HTERT RPE-1 (cell line): ENCODE results near the gene NRXN2.

Experiments
- in situ Hi-C: fragments of 300-500 bp; cut with MboI; formaldehyde crosslinking; loops from 4 replicates; pipeline ENCODE4 v1.14.3; 2020; ENCODE audit warnings: low sequenced_read_pairs

Gene NRXN2

DNA sequence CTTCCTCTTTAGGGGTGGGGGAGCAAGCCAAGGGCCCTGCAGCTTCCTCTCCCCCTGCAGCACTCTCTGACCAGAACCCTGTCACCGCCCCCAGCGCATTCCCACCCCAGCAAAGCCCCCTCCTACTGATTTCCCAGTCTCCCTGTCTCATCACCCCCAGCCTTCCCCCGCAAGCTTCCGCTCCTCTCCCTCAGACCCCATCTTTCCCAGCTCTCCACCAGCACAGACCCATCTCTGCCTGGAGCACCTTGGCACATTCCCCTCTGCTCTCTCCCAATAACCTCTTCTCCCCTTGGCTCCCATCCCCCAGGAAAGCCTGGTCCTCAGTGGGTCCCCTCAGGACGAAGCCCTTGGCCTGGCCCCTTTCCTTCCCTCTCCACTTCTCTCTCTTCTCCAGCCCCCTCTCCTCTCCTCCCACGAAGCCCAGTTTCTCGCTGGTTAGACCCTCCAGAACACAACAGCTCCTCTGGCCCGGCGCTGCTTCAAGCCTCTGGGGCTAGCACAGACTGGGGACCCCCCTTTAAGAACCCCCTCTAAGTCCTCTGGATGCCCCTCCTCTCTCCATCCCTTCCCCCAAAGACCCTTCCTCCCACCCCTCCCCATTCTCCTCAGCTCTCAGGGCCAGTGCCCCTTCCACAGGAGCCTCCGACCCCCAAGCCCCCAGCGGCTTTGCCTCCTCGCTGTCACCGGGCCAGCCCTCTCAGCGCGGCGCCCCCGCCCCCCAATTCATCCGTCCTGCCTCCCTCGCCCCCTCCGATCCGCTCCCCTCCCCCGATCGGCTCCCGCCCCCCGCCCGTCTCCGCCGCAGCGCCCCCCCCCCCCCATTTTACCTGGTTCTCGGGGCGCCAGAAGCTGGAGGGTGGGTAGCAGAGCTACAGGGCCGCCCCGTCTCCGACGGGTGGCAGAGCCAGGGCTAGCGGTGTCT is 594 bp downstream of the NRXN2 start:
- in situ Hi-C loops = no loop called here

GRCh38 chr11:64721359-64721699 is 1.7 kb downstream of the NRXN2 start:
- in situ Hi-C loops = no loop called here

- in situ Hi-C loops = no loop called here
Observed at GRCh38 chr11:64720640-64721358, 2.2 kb downstream of the NRXN2 start.

- in situ Hi-C loops = no loop called here
Observed at GRCh38 chr11:64720167-64720566, 2.8 kb downstream of the NRXN2 start.

- in situ Hi-C loops = no loop called here
Observed at GRCh38 chr11:64719406-64719805, 3.6 kb downstream of the NRXN2 start.

DNA sequence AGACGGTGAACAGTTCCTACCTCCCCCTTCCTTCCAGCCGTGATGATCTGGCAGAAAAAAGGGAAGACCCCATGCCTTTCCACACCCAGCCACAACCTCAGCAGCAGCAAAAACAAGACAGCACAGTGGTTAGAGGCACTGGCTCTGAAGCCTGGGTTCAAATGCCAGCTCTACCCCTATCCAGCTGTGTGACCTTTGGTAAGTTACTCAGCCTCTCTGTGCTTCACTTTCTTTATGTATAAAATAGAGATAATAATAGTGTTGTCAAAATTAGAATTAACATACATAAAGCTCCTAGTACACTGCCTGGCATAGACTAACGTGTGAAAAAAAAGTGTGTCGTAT is 4.2 kb downstream of the NRXN2 start:
- in situ Hi-C loops = no loop called here

DNA sequence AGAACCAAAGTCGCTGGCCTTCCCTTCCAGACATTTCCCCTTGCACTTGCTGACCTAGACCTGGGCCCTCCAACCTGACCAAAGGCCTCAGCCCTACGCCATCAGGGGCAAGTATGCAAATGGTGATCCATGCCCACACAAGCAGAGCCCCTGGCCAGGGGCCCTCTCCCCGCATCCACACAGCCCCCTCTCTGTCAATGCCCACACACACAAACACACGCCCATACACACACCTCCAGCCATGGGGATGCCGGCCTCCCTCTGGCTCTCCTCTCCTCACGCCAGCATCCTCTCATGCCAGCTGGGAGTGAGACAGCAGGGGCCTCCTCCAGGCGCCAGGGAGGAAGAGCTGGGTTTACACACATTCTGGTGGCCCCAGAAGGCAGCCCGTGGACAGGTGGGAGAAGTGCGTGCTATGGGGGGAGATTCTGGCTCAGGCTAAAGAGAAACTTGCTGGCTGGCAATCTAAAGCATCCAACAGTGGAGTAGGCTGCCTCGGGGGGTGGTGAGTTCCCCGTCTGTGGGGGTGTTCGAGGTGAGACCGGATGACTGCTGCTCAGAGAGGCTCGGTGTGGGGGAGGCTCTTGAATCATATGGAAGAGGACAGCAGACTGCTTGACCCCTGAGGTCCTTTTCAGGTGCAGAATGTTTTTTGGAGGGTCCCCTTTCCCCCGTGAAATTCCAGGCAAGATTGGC is 4.8 kb downstream of the NRXN2 start:
- in situ Hi-C loops = no loop called here

DNA sequence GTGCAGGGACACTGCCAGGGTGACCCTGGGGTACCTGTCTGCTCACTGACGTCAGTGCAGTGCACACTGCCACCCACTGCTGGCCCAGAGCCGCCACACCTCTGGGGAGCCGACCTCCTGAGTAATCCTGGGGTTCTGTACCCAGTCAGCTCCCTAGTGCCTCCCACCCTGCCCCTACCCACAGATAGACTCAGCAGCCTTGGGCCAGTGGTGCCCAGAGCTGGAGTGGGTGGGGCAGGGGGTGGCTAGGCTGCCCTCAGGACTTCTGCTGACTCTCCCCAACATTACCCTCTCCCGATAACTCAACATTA is 5.8 kb downstream of the NRXN2 start:
- in situ Hi-C loops = no loop called here

GRCh38 chr11:64716473-64717267 is 6.3 kb downstream of the NRXN2 start:
- in situ Hi-C loops = no loop called here

DNA sequence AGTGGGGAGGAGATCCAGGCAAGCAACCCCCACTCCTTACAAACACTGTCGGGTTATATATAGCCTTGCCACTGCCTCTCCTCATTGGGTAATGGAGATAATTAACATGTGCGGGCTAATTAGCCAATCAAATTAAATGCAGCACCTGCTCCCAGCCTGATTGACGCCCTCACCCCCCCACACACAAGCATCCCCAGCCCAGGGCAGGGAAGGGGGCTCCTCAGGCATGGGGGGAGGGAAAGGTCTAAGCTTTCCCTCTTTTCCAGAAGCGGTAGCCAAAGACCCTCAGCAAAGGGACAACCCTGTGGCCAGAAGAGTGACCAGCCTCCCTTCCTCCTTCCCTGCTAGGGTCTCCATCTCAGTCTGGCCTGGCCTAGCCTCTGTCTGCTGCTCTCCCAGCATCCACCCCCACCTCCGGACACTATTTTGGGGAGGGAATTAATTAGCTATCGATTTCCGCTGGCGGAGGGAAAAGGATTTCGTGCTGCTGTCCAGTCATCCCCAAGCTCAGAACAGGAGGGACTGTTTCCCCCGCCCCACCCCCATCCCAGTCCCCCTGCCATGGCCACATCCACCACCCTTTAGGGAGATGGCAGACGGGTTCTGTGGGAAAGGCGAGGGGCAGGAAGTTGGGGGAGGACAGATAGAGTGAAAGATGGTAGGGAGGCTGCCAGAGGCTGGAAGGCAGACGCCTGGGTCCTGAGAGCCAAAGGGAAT is 7.1 kb downstream of the NRXN2 start:
- in situ Hi-C loops = no loop called here

DNA sequence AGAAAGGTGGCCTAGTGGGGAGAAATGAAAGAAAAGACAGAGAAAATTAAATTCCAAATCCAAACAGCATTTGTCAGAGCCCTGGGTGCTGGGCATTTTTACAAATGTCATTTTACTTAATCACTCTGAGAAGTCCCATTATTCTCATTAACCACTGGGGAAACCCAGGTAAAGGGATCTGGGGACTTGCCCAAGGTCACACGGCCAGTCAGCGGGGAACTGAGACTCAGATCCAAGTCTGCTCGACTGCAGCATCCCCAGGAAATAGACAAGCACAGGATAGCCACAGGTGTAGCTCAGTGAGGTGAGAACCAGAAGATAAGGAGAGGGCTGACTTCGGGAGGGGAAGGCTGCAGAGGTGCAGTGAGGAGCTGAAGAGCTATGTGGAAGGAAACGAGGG is 7.9 kb downstream of the NRXN2 start:
- in situ Hi-C loops = no loop called here

DNA sequence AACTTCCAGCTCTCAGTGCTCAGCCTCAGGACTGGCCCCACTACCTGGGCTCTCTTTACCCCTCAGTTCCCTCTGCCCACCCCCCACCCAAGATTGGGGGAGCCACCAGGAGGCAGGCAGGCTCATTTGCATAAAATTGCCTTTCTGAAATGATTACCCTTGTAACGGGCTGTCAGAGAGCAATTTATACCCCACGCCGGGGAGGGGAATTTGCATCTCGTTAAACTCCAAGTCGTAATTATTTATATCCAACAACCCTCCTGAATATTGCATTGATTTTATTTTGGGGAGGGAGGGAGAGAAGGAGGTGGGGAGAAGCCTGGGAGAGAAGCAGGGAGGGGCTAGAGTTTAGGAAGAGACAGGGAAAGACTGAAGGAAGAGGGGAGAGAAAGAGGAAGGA is 8.3 kb downstream of the NRXN2 start:
- in situ Hi-C loops = no loop called here

- in situ Hi-C loops = no loop called here
Observed at GRCh38 chr11:64713781-64714363, 9.1 kb downstream of the NRXN2 start.

DNA sequence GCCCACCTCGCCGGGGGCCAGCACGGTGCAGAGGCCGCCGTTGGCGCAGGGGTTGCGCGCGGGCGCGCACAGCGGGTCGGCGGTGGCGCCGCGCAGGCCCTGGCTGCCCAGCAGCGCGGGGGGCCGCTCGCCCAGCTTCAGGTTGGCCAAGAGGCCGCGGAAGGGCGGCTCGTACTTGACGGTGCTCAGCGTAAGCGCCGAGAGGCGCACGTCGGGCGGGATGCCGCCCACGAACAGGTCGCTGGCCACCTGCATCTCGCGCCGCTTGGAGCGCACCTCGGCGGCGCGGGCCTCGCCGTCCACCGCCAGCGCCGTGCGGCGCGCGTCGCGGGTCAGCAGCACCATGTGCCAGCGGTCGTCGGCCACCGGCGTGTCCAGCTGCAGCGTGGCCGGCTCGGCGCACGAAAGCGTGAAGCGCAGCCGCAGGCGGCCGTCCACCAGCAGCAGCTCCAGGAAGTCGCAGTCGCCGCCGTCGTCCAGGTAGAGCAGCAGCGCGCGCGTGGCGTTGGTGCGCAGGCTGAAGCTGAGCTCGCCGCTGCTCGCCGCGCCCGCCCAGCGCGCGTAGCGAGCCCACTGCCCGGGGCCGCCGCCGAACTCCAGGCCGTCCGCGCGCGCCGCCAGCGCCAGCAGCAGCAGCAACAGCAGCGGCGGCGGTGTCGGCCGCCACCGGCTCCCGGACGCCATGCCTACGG is 9.8 kb downstream of the NRXN2 start:
- in situ Hi-C loops = no loop called here

DNA sequence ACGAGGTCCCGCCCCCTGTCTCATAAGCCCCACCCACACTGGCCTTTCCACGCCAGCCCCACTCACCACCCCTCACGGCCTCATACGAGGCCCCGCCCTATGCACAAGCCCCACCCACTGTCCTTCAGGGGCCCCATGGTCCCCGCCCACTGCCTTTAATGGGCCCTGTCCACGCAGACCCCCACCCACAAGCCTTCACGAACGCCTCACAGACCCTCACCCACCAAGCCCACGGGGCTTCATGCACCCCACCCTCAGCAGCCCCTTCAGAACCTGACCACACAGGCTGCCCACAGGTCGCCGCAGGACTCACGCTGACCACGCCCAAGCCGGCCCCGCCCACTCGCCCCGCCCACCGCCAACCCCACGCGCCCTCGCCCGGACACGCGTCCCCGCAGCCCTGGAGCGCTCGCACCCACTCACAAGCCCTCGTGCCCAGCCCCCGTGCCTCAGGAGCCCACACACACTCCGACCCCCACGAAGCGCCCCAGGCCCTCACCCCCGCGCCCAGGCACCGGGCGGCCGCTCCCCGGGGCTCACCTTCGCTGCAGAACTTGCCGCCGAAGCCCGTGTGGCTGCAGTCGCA is 10.5 kb downstream of the NRXN2 start:
- in situ Hi-C loops = no loop called here

GRCh38 chr11:64711956-64712362 is 11.0 kb downstream of the NRXN2 start:
- in situ Hi-C loops = no loop called here

- in situ Hi-C loops = no loop called here
Observed at GRCh38 chr11:64711138-64711955, 11.7 kb downstream of the NRXN2 start.

- in situ Hi-C loops = no loop called here
Observed at GRCh38 chr11:64710418-64711137, 12.4 kb downstream of the NRXN2 start.
